ENCODE results near the gene CCL20.

The CCL20 gene

DNA sequence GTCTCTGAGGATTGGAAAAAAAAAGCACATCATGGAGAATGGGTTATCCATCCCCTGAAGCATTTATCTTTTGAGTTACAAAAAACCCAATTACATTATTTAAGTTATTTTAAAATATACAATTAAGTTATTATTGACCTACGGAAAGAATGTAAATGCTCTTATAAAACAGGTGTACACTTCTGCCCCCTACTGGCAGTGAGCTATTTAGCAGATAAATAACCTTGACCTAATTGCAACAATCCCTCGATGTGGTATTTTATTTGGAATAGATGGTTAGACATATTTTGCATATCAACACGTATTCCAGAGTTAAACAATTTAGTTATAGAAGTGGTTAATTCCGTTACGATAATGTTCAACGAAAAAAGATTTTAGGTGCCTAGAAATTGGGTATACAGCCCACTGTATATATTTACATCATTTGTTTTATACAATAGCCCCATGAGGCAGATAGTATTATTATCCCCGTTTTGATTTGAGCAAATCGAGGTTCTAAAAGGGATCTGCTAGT is 48.6 kb downstream of the CCL20 start:
- Histone ChIP-seq H3K27me3 (replicated peaks; ENCODE audit: control insufficient read depth, insufficient read depth, low read length) (no peaks in the 10 kb centered on the region), H3K9me3 (ENCODE audit: control insufficient read depth, low read length) (no peaks in the 10 kb centered on the region), H3K4me1 (ENCODE audit: control insufficient read depth, insufficient read depth, low read length) (peaks cover 46% of the 10 kb centered on the region), H3K36me3 (ENCODE audit: control insufficient read depth, insufficient read depth, low read length, severe bottlenecking) (no peaks in the 10 kb centered on the region), H3K4me3 (ENCODE audit: low read length) (peak overlapping the region; percentile 17), H3K9ac (ENCODE audit: low read length) (peak overlapping the region; percentile 24)
- DNase-seq (ENCODE audit: low read depth), result peak; percentile 49

DNA sequence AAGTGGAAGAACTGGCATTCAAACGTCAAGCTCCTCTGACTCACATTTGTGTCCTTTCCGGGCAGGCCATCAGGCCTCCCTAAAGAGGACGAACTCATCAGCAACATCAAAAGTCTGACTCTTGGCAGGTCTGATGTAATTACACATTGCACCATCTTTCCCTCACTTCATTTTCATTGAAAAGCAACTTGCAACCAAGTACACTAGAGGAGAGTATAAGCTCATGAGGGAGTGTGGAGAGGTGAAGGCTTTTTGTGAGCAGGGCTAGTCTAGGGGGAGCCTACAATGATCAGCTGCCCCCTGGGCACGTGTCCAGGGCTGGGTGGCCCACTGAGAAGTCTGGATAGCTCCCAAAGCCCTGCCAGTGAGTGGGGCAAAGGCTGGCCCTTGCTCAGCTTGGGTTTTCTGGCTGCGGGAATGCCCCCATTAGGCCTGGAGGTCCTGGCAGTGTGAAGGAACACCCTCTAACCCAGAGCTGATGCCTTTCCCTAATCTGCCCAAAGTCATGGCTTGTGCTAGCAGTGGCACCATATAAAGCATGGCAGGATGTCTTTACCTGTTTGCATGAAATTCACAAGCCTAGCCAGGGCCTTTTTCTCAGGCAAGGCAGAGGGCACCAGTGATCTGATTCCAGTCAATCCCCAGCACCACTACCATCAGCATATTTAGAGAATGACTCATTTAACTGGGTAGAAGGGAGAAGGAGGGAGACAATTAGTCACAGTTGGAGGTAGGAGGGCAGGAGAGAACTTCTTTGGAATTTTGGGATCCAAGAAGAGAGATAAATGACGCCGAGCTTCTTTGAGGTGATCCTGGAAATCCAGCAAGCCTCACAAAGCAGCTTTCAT is 49.3 kb downstream of the CCL20 start:
- DNase-seq (ENCODE audit: low read depth), result peak; percentile 52
- H3K9ac ChIP-seq (ENCODE audit: low read length), result peak overlapping the region; percentile 76
- H3K9me3 ChIP-seq (ENCODE audit: control insufficient read depth, low read length), result no peaks in the 10 kb centered on the region
- H3K27me3 ChIP-seq (replicated peaks; ENCODE audit: control insufficient read depth, insufficient read depth, low read length), result no peaks in the 10 kb centered on the region
- H3K4me1 ChIP-seq (ENCODE audit: control insufficient read depth, insufficient read depth, low read length), result peaks cover 46% of the 10 kb centered on the region
- peak overlapping the region; percentile 78 for H3K4me3 ChIP-seq (ENCODE audit: low read length)
- no peaks in the 10 kb centered on the region for H3K36me3 ChIP-seq (ENCODE audit: control insufficient read depth, insufficient read depth, low read length, severe bottlenecking)

DNA sequence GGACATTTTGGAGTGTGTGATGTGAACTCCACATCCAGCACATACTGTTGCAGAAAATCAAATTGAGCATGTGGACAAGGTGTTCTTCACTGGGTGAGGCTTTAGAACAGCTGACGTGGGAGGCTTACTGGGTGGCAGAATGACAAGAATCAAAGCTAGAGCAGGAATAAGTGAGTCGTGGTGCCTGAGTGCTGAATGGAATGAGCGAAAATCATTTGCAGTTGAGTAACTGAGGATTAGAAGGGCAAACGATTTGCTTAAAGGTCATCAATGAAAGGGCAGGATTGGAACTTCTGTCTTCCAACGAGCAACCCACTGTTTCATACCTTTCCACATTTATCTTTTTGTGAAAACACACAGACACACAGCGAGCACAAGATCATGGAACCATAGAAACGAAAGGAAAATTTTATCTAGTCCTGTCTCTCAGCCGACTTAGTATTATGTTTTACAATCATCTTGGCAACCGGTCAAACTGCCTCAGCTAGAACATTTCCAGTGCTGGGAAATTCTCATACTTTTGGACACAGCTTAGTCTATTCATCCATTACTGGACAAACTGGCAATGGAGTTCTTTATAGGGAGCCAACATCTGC is 50.6 kb downstream of the CCL20 start:
- Histone ChIP-seq H3K4me3 (ENCODE audit: low read length) (peak overlapping the region; percentile 78), H3K9ac (ENCODE audit: low read length) (peak overlapping the region; percentile 76), H3K4me1 (ENCODE audit: control insufficient read depth, insufficient read depth, low read length) (peaks cover 46% of the 10 kb centered on the region), H3K36me3 (ENCODE audit: control insufficient read depth, insufficient read depth, low read length, severe bottlenecking) (no peaks in the 10 kb centered on the region), H3K27me3 (replicated peaks; ENCODE audit: control insufficient read depth, insufficient read depth, low read length) (no peaks in the 10 kb centered on the region), H3K9me3 (ENCODE audit: control insufficient read depth, low read length) (no peaks in the 10 kb centered on the region)
- no peak for DNase-seq (ENCODE audit: low read depth)

DNA sequence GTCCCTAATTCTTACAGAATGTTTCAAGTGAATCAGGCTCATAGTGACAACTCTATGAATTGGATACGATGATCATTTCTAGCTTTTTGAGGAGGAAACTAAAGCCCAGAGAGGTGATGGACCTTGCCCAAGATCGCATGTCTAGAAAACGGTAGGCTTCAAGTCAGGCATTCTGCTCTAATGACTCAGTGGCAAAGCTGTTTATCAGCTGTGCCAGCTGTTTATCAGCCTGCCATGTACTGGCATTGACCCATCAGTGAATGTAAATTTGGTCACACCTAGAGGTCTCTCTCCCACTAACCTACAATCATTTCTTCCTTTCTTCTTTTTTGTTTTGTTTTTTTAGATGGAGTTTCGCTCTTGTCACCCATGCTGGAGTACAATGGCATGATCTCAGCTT is 51.6 kb downstream of the CCL20 start:
- no peaks in the 10 kb centered on the region for H3K9me3 ChIP-seq (ENCODE audit: control insufficient read depth, low read length)
- no peaks in the 10 kb centered on the region for H3K36me3 ChIP-seq (ENCODE audit: control insufficient read depth, insufficient read depth, low read length, severe bottlenecking)
- H3K4me1 ChIP-seq (ENCODE audit: control insufficient read depth, insufficient read depth, low read length), result peaks cover 42% of the 10 kb centered on the region
- no peaks in the 10 kb centered on the region for H3K27me3 ChIP-seq (replicated peaks; ENCODE audit: control insufficient read depth, insufficient read depth, low read length)
- H3K4me3 ChIP-seq (ENCODE audit: low read length), result no peak overlapping the region
- H3K9ac ChIP-seq (ENCODE audit: low read length), result no peak overlapping the region
- DNase-seq (ENCODE audit: low read depth), result no peak

Measured in adipocyte (in vitro differentiated cells).